ENCODE data around the gene MAST4. TPM values are rescaled to one million over a fixed set of nuclear protein-coding genes. Genes with fewer than 3 reads are reported as not detected.
A peak's percentile ranks its signal among the peaks of the same experiment; 100 is the strongest.

MAST4 gene
- total and polyA plus RNA-seq, 2 of the 13 experiments (the other 11 are each of a cell fraction or from before 2014, with no cell fraction given) = 3.4 to 3.7 TPM

- TF ChIP-seq ZHX2 (IDR thresholded peaks at IDR 0.05; ENCODE audit: low read depth) (no peak), ZHX2 (CRISPR knock-in tag; IDR thresholded peaks at IDR 0.05; ENCODE audit: borderline replicate concordance) (no peak), ZNF552 (CRISPR knock-in tag; IDR thresholded peaks at IDR 0.05; ENCODE audit: borderline replicate concordance) (no peak), MED8 (CRISPR knock-in tag; IDR thresholded peaks at IDR 0.05; ENCODE audit: insufficient replicate concordance) (no peak), NR3C1 (CRISPR knock-in tag; IDR thresholded peaks at IDR 0.05) (no peak), FOSL2 (CRISPR knock-in tag; IDR thresholded peaks at IDR 0.05) (peak; percentile 60), TBX3 (IDR thresholded peaks at IDR 0.05; ENCODE audit: borderline replicate concordance) (no peak), ZBTB38 (CRISPR knock-in tag; IDR thresholded peaks at IDR 0.05) (peak; percentile 70; the same call in 1 of the 2 replicates), ZBTB7B (CRISPR knock-in tag; IDR thresholded peaks at IDR 0.05) (no peak), FOXM1 (CRISPR knock-in tag; IDR thresholded peaks at IDR 0.05) (no peak), AKAP8 (CRISPR knock-in tag; IDR thresholded peaks at IDR 0.05) (no peak), CREM (IDR thresholded peaks at IDR 0.05) (peak; percentile 37; the same call in 1 of the 2 replicates), CREM (CRISPR knock-in tag; IDR thresholded peaks at IDR 0.05) (no peak), RBAK (CRISPR knock-in tag; IDR thresholded peaks at IDR 0.05) (no peak), HNF4A (CRISPR knock-in tag; IDR thresholded peaks at IDR 0.05) (peak; percentile 31; the same call in 1 of the 2 replicates), ZNF816 (CRISPR knock-in tag; IDR thresholded peaks at IDR 0.05; ENCODE audit: borderline replicate concordance) (no peak), ETV5 (CRISPR knock-in tag; IDR thresholded peaks at IDR 0.05; ENCODE audit: borderline replicate concordance) (peak; percentile 33; the same call in 1 of the 2 replicates), MAFF (IDR thresholded peaks at IDR 0.05; ENCODE audit: low read depth, low read length) (no peak), KDM1A (CRISPR knock-in tag; IDR thresholded peaks at IDR 0.05) (no peak), SAFB2 (CRISPR knock-in tag; IDR thresholded peaks at IDR 0.05; ENCODE audit: borderline replicate concordance, low read depth) (no peak), KLF12 (CRISPR knock-in tag; IDR thresholded peaks at IDR 0.05; ENCODE audit: borderline replicate concordance) (no peak), HNF4G (IDR thresholded peaks at IDR 0.05; ENCODE audit: borderline replicate concordance, low read depth, low read length) (no peak), HNF4G (CRISPR knock-in tag; IDR thresholded peaks at IDR 0.05; ENCODE audit: borderline replicate concordance, low read depth) (no peak), ZNF572 (CRISPR knock-in tag; IDR thresholded peaks at IDR 0.05) (no peak)
- TF ChIP-seq, protein P1, sequence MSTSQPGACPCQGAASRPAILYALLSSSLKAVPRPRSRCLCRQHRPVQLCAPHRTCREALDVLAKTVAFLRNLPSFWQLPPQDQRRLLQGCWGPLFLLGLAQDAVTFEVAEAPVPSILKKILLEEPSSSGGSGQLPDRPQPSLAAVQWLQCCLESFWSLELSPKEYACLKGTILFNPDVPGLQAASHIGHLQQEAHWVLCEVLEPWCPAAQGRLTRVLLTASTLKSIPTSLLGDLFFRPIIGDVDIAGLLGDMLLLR (CRISPR knock-in tag; IDR thresholded peaks at IDR 0.05) = no peak
Measured at GRCh38 chr5:67142816-67143215, 546.6 kb downstream of the MAST4 start (continued).

Data from HepG2 (cell line).